G401 (cell line): ENCODE results near the gene CBY1. TPM values are rescaled to one million over a fixed set of nuclear protein-coding genes. Genes with fewer than 3 reads are reported as not detected.
A peak's percentile ranks its signal among the peaks of the same experiment; 100 is the strongest.
"Not testable (repeated sequence)": the region's sequence is repeated elsewhere in the genome, so short reads cannot be mapped to it uniquely, and the experiment has no call there.

Experiments
- DNase-seq: peaks from one replicate; pipeline ENCODE4 v3.0.0-alpha.2; 2015; ENCODE audit warnings: low spot score
- in situ Hi-C: cut with HindIII; loops from 2 replicates; pipeline ENCODE4 v1.10.0; 2016; ENCODE audit warnings: low sequenced_read_pairs, mixed read lengths
- total RNA-seq: library from RNA; depleted of rRNA; stranded (reverse); fragments of >200 nt; shearing (Covaris generic); gene quantifications from 2 replicates; pipeline ENCODE4 v1.2.3, GENCODE V29; 2014; rRNA removed

The CBY1 gene
- 34.2 and 47.6 TPM in 2 replicates for total RNA-seq

GRCh38 chr22:38656256-38657044 is at the start of gene CBY1, which contains the start of gene FAM227A:
TSS of gene CBY1 (plus strand) at chr22:38656638. CDS start at chr22:38668055, 11,417 bp downstream.
TSS of gene FAM227A (minus strand) at chr22:38656392. CDS start at chr22:38650168, 6,224 bp downstream.
- in situ Hi-C loops: no loop called here
- DNase-seq: peak; percentile 87

- in situ Hi-C loops: no loop called here
- DNase-seq: no peak
Measured at GRCh38 chr22:38607680-38608079, 48.8 kb upstream of the CBY1 start.

GRCh38 chr22:38608992-38609750 is 47.3 kb upstream of the CBY1 start:
- in situ Hi-C loops: no loop called here
- DNase-seq: peak; percentile 27

GRCh38 chr22:38610234-38610633 is 46.2 kb upstream of the CBY1 start:
- no peak for DNase-seq
- in situ Hi-C loops: no loop called here

GRCh38 chr22:38611559-38611958 is 44.9 kb upstream of the CBY1 start:
- in situ Hi-C loops: no loop called here
- no peak for DNase-seq

- in situ Hi-C loops: no loop called here
- DNase-seq: no peak
Measured at GRCh38 chr22:38612217-38613006, 44.0 kb upstream of the CBY1 start.

- in situ Hi-C loops: no loop called here
- DNase-seq: no peak
Measured at GRCh38 chr22:38613588-38613987, 42.9 kb upstream of the CBY1 start.

- no peak for DNase-seq
- in situ Hi-C loops: no loop called here
Measured at GRCh38 chr22:38614332-38615063, 41.9 kb upstream of the CBY1 start.

GRCh38 chr22:38615064-38615405 is 41.4 kb upstream of the CBY1 start:
- not testable (repeated sequence) for DNase-seq

GRCh38 chr22:38618258-38618657 is 38.2 kb upstream of the CBY1 start:
- in situ Hi-C loops: no loop called here
- no peak for DNase-seq

More at GRCh38 chr22:38615064-38615405, 41.4 kb upstream of the CBY1 start:
- in situ Hi-C loops: not testable (repeated sequence)

GRCh38 chr22:38618682-38619081 is 37.8 kb upstream of the CBY1 start:
- DNase-seq: no peak
- in situ Hi-C loops: no loop called here

- in situ Hi-C loops: no loop called here
- no peak for DNase-seq
Measured at GRCh38 chr22:38623351-38623750, 33.1 kb upstream of the CBY1 start.

- no peak for DNase-seq
- in situ Hi-C loops: no loop called here
Measured at GRCh38 chr22:38628444-38628843, 28.0 kb upstream of the CBY1 start.

GRCh38 chr22:38629108-38629507 is 27.3 kb upstream of the CBY1 start:
- DNase-seq: no peak
- in situ Hi-C loops: no loop called here

GRCh38 chr22:38631724-38632123 is 24.7 kb upstream of the CBY1 start:
- in situ Hi-C loops: no loop called here

GRCh38 chr22:38632528-38632927 is 23.9 kb upstream of the CBY1 start:
- DNase-seq: no peak
- in situ Hi-C loops: no loop called here

More at GRCh38 chr22:38631724-38632123, 24.7 kb upstream of the CBY1 start:
- no peak for DNase-seq

GRCh38 chr22:38638216-38638615 is 18.2 kb upstream of the CBY1 start:
- DNase-seq: no peak
- in situ Hi-C loops: no loop called here

- in situ Hi-C loops: no loop called here
- no peak for DNase-seq
Measured at GRCh38 chr22:38638728-38639127, 17.7 kb upstream of the CBY1 start.

- in situ Hi-C loops: no loop called here
- DNase-seq: no peak
Measured at GRCh38 chr22:38641476-38642040, 14.9 kb upstream of the CBY1 start.
